ENCODE measurements around the gene GPC6.

- no peak for TF ChIP-seq CTCF (conservative IDR thresholded peaks at IDR 0.05; ENCODE audit: low read length)
- no peak for TF ChIP-seq EZH2phosphoT487 (IDR thresholded peaks at IDR 0.05; ENCODE audit: borderline replicate concordance)
These were observed 550.3 kb downstream of the GPC6 start for GRCh38 chr13:93776936-93777335.
